HUDEP-2 (cell line): ENCODE results near the gene SLC46A3.
A peak's percentile ranks its signal among the peaks of the same experiment; 100 is the strongest.
"Not testable (repeated sequence)": the region's sequence is repeated elsewhere in the genome, so short reads cannot be mapped to it uniquely, and the experiment has no call there.

Source experiments
- DNase-seq, 76 experiments: peaks; one replicate each; lab custom pipeline; 2025; ENCODE audit not compliant: unreplicated experiment in 76 of 76; lab: John Stamatoyannopoulos, UW

Gene SLC46A3

GRCh38 chr13:28685114-28685513, 33.7 kb downstream of the SLC46A3 start:
- no peak for DNase-seq

GRCh38 chr13:28684257-28684656, 34.5 kb downstream of the SLC46A3 start:
- no peak for DNase-seq

DNA sequence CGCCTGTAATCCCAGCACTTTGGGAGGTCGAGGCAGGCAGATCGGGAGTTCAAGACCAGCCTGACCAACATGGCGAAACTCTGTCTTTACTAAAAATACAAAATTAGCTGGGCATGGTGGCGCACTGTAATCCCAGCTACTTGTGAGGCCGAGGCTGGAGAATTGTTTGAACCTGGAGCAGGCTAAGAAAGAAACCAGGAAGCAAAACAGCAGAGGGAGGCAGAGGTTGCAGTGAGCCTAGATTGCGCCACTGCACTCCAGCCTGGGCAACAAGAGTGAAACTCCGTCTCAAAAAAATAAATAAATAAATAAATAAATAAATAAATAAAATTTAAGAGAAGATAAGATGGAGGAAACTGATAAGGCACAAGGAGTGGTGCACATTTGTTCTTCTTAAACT, 35.6 kb downstream of the SLC46A3 start:
- not testable (repeated sequence) for DNase-seq

DNA sequence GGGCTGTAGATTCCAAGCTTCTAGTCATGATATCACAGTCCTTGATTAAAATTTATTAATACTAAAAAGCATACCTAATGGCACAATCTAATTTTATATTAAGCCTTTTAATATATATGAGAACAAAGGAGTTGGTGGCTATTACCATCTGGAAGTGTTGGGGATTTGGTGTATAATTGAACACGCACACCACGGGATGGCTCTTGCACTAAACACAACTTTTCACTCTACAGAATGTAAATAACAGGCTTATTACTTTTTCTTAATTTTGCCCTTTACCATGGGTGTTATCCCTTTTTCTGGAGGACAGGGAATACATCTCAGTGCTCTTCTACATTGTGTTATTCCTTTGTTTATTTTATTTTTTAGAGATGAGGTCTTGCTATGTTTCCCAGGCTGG, 38.2 kb downstream of the SLC46A3 start:
- DNase-seq = no peak

DNA sequence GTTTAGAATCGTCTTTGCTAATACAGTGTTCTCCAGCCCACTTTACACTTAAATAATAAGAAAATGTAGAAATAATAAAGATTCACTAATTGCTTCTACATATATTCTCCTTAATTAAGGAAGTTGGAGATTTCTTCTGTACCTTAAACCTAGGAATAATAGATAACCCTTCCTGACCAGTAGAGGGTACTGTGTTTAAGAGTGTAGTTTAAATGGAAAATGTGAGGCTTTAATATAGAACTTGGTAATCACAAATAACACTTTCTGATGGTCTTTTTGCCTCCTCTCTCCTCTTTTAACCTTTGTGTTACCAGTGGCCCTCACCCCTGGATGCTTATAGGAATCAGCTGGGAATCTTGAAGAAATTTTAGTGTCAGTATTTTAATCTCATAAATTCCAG, 39.1 kb downstream of the SLC46A3 start:
- no peak for DNase-seq

DNA sequence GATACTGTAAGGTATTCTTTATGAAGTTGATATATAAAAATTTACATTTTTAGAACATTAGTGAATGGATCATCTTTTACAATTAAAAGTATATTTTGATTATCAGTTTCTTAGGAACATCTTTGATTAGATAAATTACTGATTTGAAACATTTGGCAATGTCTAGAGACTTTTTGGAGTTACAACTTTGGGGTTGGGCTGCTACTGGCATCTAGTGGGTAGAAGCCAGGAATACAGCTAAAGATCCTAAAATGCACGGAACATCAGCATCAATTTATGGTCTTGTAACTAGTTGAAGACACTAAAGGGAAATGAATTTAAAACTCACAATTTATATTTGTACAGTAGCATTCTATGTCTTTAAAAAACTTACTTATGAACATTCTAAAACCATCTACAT, 40.0 kb downstream of the SLC46A3 start:
- no peak for DNase-seq

DNA sequence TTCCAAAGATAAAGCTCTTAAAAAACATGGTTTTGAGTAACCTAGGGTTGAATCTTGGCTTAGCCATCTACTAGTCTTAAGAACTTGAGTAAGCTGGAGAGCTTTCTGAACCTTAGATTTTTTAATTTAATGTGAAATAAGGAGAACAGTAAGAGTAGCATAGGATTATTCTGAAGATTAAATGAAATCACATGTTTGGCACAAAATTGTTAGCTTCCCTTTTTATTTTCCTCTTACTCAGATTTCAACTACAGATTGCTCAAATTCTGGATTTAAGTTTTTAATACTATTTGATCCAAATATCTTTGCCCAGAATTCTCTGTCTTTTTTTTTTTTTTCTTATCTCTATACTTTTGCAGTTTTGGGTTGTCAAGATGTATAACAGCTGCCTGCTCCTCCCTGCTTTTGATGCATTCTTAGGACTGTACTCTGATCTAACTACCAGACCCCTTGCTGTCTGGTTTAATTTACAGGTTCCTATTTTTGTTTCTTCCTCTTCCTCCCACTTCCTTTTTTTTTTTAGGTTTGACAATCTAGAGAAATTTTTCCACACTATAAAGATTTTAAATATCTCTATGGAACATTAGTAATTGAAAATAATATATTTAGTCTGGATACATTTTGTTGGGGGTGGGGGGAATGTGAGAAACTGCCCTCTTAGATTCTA, 47.5 kb downstream of the SLC46A3 start:
- no peak for DNase-seq

DNA sequence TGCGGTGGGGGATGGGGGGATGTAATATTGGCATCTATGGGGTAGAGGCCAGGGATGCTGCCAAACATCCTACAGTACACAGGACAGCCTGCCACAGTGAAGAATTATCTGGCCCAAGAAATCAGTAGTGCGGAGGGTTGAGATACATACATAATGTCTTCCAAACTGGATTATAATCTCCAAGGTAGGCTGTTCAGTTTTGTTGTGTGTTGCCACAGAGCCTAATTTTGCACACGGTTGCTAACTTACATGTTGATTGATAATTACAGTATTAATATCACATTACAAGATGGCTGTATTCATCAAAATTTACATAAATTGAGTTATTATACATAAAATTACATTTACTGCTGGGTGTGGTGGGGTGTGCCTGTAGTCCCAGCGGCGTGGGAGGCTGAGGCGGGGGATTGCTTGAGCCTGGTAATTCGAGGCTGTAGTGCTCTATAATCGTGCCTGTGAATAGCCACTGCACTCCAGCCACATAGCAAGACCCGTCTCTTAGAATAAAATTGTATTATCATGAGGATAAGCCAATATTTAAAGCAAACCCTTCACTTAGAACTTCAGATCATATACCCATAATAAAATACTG, 51.8 kb downstream of the SLC46A3 start:
- no peak for DNase-seq

GRCh38 chr13:28659621-28659970, 59.2 kb downstream of the SLC46A3 start:
- DNase-seq = peak in 2 of 76 experiments; percentile 2 to 17

- DNase-seq = peak in 75 of 76 experiments; percentile 25 to 86 (median 73)
Measured at GRCh38 chr13:28658796-28659620, 59.8 kb downstream of the SLC46A3 start, which contains the start of gene POMP. Gene POMP (plus strand): TSS chr13:28659130. CDS start chr13:28659185, 55 bp downstream.

- DNase-seq = no peak
Measured at GRCh38 chr13:28658539-28658795, 60.3 kb downstream of the SLC46A3 start.

- DNase-seq = peak in 3 of 76 experiments; percentile 4 to 6 (median 4)
Measured at GRCh38 chr13:28657784-28658538, 60.8 kb downstream of the SLC46A3 start.

- DNase-seq = no peak
Measured at GRCh38 chr13:28655561-28655960, 63.2 kb downstream of the SLC46A3 start.

DNA sequence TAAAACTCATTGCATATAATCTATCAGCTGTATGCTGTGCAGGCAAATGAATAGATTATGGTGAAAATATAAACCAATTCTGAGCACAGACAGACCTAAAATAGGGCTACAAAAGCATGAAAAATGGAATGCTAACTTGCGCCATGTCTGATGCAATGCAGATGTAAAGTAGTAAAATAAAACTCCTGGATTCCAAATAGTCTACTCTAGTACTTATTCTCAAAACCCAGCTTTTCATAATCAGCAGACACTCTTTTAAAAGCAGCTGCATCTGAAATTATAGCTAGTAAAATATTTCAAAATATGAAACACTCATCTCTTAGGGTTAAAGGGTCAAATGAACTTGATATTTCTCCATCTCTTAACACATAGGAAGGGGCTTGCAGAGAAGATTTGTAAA, 64.5 kb downstream of the SLC46A3 start:
- no peak for DNase-seq

DNA sequence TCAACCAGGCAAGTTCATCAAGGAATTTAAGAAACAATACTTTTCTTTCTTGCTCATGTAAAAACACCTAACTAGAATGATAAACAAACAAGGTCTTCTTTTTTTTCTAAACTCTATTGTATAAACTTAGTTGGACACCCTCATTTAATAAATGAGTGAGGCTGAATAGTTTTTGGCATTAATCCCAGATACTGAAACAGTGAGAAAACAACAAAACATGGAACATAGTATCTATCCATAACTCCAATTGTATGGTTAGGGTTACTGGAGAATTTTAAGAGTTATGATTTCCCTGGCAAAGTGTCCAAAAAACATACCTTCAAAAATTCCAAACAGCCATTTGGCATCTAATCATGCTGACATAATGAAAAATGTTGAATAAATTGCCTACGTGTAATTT, 65.7 kb downstream of the SLC46A3 start:
- no peak for DNase-seq

- DNase-seq = no peak
Measured at GRCh38 chr13:28651810-28652401, 66.9 kb downstream of the SLC46A3 start.

DNA sequence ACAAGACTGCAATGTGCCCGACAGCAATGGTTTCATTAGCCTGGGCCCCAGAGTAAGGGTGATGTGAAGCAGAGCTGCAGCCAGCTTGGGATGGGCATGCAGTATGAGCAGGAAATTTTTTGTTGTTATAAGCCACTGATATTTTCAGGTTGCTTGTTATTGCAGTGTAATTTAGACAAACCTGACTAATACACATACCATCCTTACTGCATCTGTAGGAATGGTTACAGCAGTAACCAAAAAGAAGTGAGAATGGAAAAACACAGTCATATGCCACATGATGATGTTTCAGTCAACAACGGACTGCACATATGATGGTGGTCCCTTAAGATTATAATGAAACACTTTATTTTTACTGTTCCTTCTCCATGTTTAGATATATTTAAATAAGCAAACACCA, 68.5 kb downstream of the SLC46A3 start:
- DNase-seq = no peak
